Articular chondrocyte of knee joint (primary cell): ENCODE results near the gene ZNF33B. TPM values are rescaled to one million over a fixed set of nuclear protein-coding genes. Genes with fewer than 3 reads are reported as not detected.

Experiments used
- small RNA-seq: library from RNA; depleted of rRNA; stranded (forward); fragments of <200 nt; gene quantifications from one replicate; pipeline ENCODE3, GENCODE V24; 2012
- total RNA-seq: library from RNA; depleted of rRNA; stranded (reverse); fragments of >200 nt; gene quantifications from 2 replicates; pipeline ENCODE4 v1.2.3, GENCODE V29; 2012

ZNF33B gene
- 10.8 and 14.2 TPM in 2 replicates for total RNA-seq

DNA sequence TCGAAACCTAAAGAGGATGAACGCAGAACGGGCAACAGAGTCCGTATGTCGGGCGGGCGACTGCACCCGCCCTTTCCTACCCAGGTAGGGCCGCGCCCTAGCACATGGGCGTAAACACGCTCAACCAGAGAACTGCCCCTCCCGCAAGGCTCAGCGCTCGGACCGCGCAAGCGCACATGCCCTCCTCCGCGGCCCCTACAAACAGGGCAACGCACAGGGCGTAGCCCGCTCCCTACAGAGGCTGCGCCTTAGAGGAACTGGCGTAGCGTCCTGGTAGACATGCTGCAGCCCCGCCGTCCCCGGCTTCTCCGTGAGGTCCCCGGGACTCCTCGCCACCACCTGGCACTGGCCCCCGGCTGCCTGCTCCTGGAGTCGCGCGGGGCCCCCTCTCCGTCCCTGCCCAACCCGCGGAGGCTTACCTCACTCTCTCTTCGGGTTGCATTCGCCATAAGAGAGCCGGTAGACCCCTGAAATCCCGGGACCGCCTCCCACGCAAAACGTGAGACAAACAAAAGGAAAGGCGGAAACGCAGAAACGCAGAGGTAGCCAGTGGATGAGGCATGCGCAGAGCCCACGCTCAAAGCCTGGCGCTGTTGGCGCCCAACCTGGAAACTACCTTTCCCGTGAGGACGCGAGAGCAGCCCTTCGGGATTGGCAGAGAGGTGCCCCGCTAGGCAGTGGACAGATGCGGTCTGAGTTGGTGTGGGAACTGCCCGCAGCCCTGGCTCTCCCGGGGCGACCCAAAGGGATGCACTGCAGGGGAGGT is at the start of gene ZNF33B:
ZNF33B (minus strand) TSS at position 516 of the 766 bp plus-strand sequence. CDS start 1,642 bp downstream, outside the sequence.

Small RNA genes lying within 50 kb of the gene (small RNA-seq; reads per million reads assigned to genes)
- gene AL022345.1 (not detected), gene AL022345.2 (not detected), gene AL022345.3 (not detected), gene FXYD6P1 (not detected), gene RNU6-1170P (not detected)

Other genes starting within 250 kb of the ZNF33B start
- gene BMS1, start 144.2 kb upstream of the ZNF33B start, total RNA-seq, result 17.6 and 18.6 TPM in 2 replicates